ENCODE data around the gene SLC22A16. TPM values are rescaled to one million over a fixed set of nuclear protein-coding genes. Genes with fewer than 3 reads are reported as not detected.
"Not testable (repeated sequence)": the region's sequence is repeated elsewhere in the genome, so short reads cannot be mapped to it uniquely, and the experiment has no call there.

SLC22A16 gene
- total RNA-seq, 2 experiments from 2014 or later: not detected

DNA sequence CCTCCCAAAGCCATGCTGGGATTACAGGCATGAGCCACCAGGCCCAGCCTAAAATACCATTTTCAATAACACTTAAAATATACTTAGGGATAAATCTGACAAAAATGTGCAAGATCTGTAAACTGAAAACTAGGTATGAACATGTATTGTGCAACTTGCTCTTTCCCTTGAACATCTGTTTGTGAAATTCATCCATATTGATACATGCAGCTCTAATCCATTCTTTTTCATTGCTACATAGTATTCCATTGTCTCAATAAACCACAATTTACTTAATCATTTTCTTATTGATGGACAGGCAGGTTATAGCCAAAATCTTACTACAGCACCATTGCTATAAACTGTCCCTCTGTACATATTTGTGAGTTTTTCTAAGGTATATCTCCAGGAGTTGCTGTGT is 4.7 kb upstream of the SLC22A16 start:
- H3K27ac Mint-ChIP-seq: no peak overlapping the region
- H3K27me3 Mint-ChIP-seq: peaks cover 33% of the 10 kb centered on the region
- no peaks in the 10 kb centered on the region for H3K4me1 Mint-ChIP-seq
- peaks cover 8% of the 10 kb centered on the region for H3K9me3 Mint-ChIP-seq
- POLR2A ChIA-PET: no interaction called here
- no peak overlapping the region for H3K4me3 Mint-ChIP-seq
- DNase-seq (no peak), ATAC-seq (ENCODE audit: low read depth) (no peak)
- H3K36me3 Mint-ChIP-seq: peaks cover 1% of the 10 kb centered on the region

DNA sequence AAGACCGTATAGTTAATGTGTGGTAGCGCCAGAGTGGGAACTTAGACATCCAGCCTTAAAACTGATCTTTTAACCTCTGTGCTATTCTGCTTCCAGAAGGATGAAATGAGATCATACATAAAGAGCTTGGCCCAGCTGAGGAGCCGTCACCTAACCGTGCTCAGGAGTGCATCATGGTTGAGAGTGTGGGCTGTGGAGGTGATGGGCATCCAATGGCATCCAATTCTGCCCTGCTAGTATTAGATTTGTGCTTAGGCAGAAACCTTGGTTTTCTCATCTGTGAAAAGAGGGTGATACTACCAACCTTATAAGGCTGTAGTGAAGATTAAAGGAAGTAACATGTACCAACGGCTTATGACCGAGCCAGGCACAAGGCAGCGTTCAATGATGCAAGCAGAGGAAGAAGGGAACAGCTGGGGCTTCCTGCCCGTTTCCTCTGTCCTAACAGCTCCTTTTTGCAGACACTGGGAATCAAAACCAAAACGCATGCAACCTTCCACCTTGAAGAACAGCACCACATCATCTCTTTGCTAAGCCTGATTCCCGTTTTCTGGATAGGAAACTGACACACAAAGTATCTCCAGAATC is 1.3 kb downstream of the SLC22A16 start:
- POLR2A ChIA-PET: interaction anchor here (1.4 kb wide), 1 partner anchor 12 kb away, joined by 3 read pairs; no protein-coding TSS in a partner anchor
- H3K4me3 Mint-ChIP-seq: peak overlapping the region; percentile 69
- ATAC-seq (ENCODE audit: low read depth): peak; percentile 60
- no peaks in the 10 kb centered on the region for H3K36me3 Mint-ChIP-seq
- DNase-seq: no peak
- no peak overlapping the region for H3K27ac Mint-ChIP-seq
- H3K4me1 Mint-ChIP-seq: peaks cover 10% of the 10 kb centered on the region
- H3K9me3 Mint-ChIP-seq: peaks cover 2% of the 10 kb centered on the region
- H3K27me3 Mint-ChIP-seq: peaks cover 44% of the 10 kb centered on the region

- Mint-ChIP-seq H3K27me3 (peaks cover 41% of the 10 kb centered on the region), H3K4me3 (no peak overlapping the region), H3K9me3 (peaks cover 2% of the 10 kb centered on the region), H3K27ac (no peak overlapping the region), H3K4me1 (peaks cover 10% of the 10 kb centered on the region), H3K36me3 (no peaks in the 10 kb centered on the region)
- POLR2A ChIA-PET: interaction anchor here (1.4 kb wide), 1 partner anchor 11 kb away, joined by 3 read pairs; no protein-coding TSS in a partner anchor
- DNase-seq (no peak), ATAC-seq (ENCODE audit: low read depth) (no peak)
Observed at GRCh38 chr6:110474500-110474899, 1.9 kb downstream of the SLC22A16 start.

DNA sequence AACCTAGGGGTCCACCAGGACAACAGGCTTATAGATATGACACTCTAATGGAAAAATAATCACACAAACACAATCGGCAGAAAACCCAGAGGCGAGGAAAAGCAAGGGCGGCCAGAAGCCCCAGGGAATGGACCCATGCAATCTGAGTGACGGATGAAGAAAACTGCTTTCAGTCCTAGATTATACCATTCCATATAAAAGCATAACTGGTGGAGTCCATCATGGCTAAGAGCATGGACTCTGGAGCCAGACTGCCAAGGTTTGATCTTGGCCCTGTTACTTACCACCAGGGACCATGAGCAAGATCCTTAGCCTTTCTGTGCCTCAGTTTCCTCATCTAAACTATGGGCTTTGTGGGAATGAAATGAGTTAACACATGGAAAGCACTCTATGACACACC is 3.7 kb downstream of the SLC22A16 start:
- POLR2A ChIA-PET: no interaction called here

GRCh38 chr6:110471726-110472365 is 4.6 kb downstream of the SLC22A16 start:
- peaks cover 20% of the 10 kb centered on the region for H3K27me3 Mint-ChIP-seq
- no peak for ATAC-seq (ENCODE audit: low read depth)
- DNase-seq: no peak
- POLR2A ChIA-PET: no interaction called here
- no peaks in the 10 kb centered on the region for H3K9me3 Mint-ChIP-seq
- H3K4me3 Mint-ChIP-seq: no peak overlapping the region
- H3K36me3 Mint-ChIP-seq: no peaks in the 10 kb centered on the region
- peaks cover 10% of the 10 kb centered on the region for H3K4me1 Mint-ChIP-seq
- no peak overlapping the region for H3K27ac Mint-ChIP-seq

More for the DNA sequence above, 3.7 kb downstream of the SLC22A16 start:
- no peak for ATAC-seq (ENCODE audit: low read depth)
- Mint-ChIP-seq H3K27ac (no peak overlapping the region), H3K27me3 (peaks cover 27% of the 10 kb centered on the region), H3K36me3 (no peaks in the 10 kb centered on the region), H3K4me1 (peaks cover 10% of the 10 kb centered on the region), H3K9me3 (no peaks in the 10 kb centered on the region), H3K4me3 (no peak overlapping the region)
- DNase-seq: no peak

DNA sequence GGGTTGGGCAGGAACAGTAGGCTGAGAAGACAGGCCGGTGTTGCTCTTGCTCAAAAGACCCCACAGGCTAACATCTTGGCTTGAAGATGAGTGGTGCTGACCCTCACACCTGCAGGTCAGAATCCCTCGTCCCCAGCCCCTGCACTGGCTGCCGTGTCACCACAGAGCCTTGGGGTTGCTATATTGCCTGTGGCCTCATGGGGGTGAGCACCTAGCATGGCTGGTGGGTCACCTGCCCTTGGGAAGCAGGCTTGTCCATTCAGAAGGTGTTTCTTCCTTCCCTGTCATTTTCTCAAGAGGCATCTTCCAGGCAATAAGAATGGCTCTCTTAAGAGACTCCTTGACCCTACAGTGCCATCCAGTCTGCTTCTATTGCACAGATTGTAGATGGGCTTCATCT is 7.7 kb downstream of the SLC22A16 start:
- Mint-ChIP-seq H3K27ac (no peak overlapping the region), H3K9me3 (peaks cover 6% of the 10 kb centered on the region), H3K4me1 (no peaks in the 10 kb centered on the region), H3K36me3 (no peaks in the 10 kb centered on the region), H3K4me3 (no peak overlapping the region), H3K27me3 (peaks cover 17% of the 10 kb centered on the region)
- POLR2A ChIA-PET: no interaction called here
- DNase-seq (no peak), ATAC-seq (ENCODE audit: low read depth) (no peak)

DNA sequence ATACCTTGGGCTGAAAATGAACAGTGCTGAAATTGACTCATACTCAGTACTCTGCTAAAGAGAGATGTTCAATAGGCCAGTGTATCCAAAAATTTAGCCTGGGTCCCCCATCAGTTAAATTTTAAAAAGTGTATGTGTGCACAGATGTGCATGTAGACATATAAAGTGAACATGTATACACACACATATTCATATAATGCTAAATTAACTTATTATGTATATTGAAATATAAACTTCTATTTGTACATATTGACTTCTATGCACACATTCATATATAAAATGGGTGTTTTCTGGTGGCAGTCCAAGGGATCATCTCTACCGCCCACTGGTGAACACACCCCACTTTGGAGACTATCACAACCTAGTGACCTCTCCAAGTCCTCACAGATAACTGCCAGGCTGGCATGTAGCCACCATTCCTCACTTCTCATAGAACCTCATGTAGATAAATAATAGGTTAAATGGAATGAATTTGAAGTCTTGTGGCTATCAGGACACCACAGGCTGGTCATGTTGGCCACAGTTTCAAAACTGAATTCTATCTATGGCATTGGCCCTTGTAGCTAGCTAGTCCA is 8.8 kb downstream of the SLC22A16 start:
- DNase-seq (no peak), ATAC-seq (ENCODE audit: low read depth) (no peak)
- POLR2A ChIA-PET: no interaction called here
- Mint-ChIP-seq H3K4me1 (no peaks in the 10 kb centered on the region), H3K36me3 (no peaks in the 10 kb centered on the region), H3K9me3 (peaks cover 9% of the 10 kb centered on the region), H3K4me3 (no peak overlapping the region), H3K27me3 (peaks cover 19% of the 10 kb centered on the region), H3K27ac (no peak overlapping the region)

- peaks cover 19% of the 10 kb centered on the region for H3K27me3 Mint-ChIP-seq
- DNase-seq: no peak
- peaks cover 14% of the 10 kb centered on the region for H3K9me3 Mint-ChIP-seq
- no peak overlapping the region for H3K4me3 Mint-ChIP-seq
- H3K4me1 Mint-ChIP-seq: no peaks in the 10 kb centered on the region
- H3K36me3 Mint-ChIP-seq: no peaks in the 10 kb centered on the region
- no peak overlapping the region for H3K27ac Mint-ChIP-seq
- POLR2A ChIA-PET: interaction anchor here (1.2 kb wide), 1 partner anchor 12 kb away, joined by 3 read pairs; no protein-coding TSS in a partner anchor
- no peak for ATAC-seq (ENCODE audit: low read depth)
Observed at GRCh38 chr6:110462884-110463481, 13.4 kb downstream of the SLC22A16 start.

GRCh38 chr6:110461376-110461775 is 15.0 kb downstream of the SLC22A16 start:
- Mint-ChIP-seq H3K36me3 (no peaks in the 10 kb centered on the region), H3K27ac (no peak overlapping the region), H3K27me3 (peaks cover 21% of the 10 kb centered on the region), H3K4me3 (no peak overlapping the region), H3K9me3 (peaks cover 14% of the 10 kb centered on the region), H3K4me1 (no peaks in the 10 kb centered on the region)
- POLR2A ChIA-PET: no interaction called here
- ATAC-seq (ENCODE audit: low read depth): no peak
- DNase-seq: no peak

GRCh38 chr6:110459137-110459536 is 17.3 kb downstream of the SLC22A16 start:
- no peak for ATAC-seq (ENCODE audit: low read depth)
- no peaks in the 10 kb centered on the region for H3K4me1 Mint-ChIP-seq
- POLR2A ChIA-PET: no interaction called here
- peaks cover 12% of the 10 kb centered on the region for H3K9me3 Mint-ChIP-seq
- H3K4me3 Mint-ChIP-seq: no peak overlapping the region
- H3K27ac Mint-ChIP-seq: no peak overlapping the region
- DNase-seq: no peak
- no peaks in the 10 kb centered on the region for H3K36me3 Mint-ChIP-seq
- peaks cover 7% of the 10 kb centered on the region for H3K27me3 Mint-ChIP-seq

DNA sequence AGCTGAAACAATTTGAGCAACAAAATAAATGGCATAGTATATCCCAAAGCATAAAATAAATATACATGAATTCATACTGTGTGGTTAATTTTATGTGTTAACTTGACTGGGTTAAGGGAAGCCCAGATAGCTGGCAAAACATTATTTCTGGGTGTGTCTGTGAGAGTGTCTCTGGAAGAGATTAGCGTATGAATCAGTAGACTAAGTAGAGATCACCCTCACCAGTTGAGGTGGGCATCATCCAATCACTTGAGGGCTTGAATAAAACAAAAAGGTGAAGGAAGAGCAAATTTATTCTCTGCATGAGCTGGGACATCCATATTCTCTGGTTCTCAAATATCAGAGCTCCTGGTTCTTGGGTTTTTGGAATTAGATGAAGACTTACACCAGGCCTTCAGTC is 17.9 kb downstream of the SLC22A16 start:
- Mint-ChIP-seq H3K9me3 (peaks cover 7% of the 10 kb centered on the region), H3K36me3 (no peaks in the 10 kb centered on the region), H3K27me3 (peaks cover 5% of the 10 kb centered on the region), H3K4me3 (no peak overlapping the region), H3K27ac (no peak overlapping the region), H3K4me1 (no peaks in the 10 kb centered on the region)
- POLR2A ChIA-PET: no interaction called here
- DNase-seq (no peak), ATAC-seq (ENCODE audit: low read depth) (no peak)

DNA sequence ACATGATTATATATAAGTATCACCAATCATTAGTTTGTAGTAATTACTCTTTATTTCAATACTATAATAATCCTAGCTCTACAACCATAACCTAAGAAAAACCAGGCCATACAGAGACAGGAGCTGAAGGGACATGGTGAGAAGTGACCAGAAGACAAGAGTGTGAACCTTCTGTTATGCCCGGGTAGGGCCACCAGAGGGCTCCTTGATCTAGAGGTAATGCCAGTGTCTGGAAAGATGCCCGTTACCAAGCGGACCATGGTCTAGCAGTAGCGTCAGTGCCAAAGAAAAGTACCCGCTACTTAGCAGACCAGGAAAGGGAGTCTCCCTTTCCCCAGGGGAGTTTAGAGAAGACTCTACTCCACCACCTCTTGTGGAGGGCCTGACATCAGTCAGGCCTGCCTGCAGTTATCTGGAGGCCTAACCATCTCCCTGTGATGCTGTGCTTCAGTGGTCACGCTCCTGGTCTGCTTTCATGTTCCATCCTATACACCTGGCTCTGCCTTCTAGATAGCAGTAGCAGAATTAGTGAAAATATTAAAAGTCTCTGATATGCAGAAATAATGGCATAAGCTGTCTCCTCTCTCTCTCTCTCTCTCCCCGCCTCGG is 18.7 kb downstream of the SLC22A16 start:
- DNase-seq; H3K4me3 Mint-ChIP-seq; H3K36me3 Mint-ChIP-seq; ATAC-seq (ENCODE audit: low read depth); H3K9me3 Mint-ChIP-seq; POLR2A ChIA-PET; H3K4me1 Mint-ChIP-seq; H3K27ac Mint-ChIP-seq: not testable (repeated sequence)
- H3K27me3 Mint-ChIP-seq: peaks cover 12% of the 10 kb centered on the region

DNA sequence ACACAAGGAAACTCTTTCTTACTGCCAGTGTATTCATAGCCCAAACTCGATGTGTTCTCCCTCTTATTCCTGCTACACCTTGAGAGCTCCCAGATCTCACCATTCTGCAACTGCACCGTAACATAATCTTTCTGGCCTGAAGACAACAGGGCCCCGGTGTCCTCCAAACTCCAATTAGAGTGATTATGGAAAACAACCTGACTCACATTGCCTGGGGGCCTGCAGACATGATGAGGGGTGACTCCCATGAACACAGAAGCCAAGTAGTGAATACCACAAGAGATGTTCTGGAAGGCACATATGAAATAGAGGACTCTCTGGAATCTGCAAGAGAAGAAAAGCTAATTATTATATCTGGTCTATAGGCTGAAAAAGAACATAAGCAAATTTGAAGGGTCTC is 19.7 kb downstream of the SLC22A16 start:
- POLR2A ChIA-PET: no interaction called here
- Mint-ChIP-seq H3K4me1 (no peaks in the 10 kb centered on the region), H3K27ac (no peak overlapping the region), H3K36me3 (no peaks in the 10 kb centered on the region), H3K9me3 (peaks cover 4% of the 10 kb centered on the region), H3K4me3 (no peak overlapping the region), H3K27me3 (peaks cover 12% of the 10 kb centered on the region)
- no peak for ATAC-seq (ENCODE audit: low read depth)
- no peak for DNase-seq
